HUES64 (cell line): ENCODE measurements around the gene OR2A2. TPM values are rescaled to one million over a fixed set of nuclear protein-coding genes. Genes with fewer than 3 reads are reported as not detected.

Experiments used
- H3K27ac ChIP-seq: 2 replicates; pipeline ENCODE4 v1.7.0; 2013; ENCODE audit warnings: low read depth, low read length, inconsistent platforms
- H3K27me3 ChIP-seq: 2 replicates; pipeline ENCODE4 v1.6.1; 2013; ENCODE audit warnings: mild to moderate bottlenecking, low read length; ENCODE audit not compliant: insufficient read depth
- H3K36me3 ChIP-seq: 2 replicates; pipeline ENCODE4 v1.6.1; 2013; ENCODE audit warnings: mild to moderate bottlenecking, low read length; ENCODE audit not compliant: insufficient read depth
- H3K4me1 ChIP-seq: 2 replicates; pipeline ENCODE4 v1.6.1; 2013; ENCODE audit warnings: mild to moderate bottlenecking, low read length, moderate library complexity; ENCODE audit not compliant: insufficient read depth
- H3K4me3 ChIP-seq: 2 replicates; pipeline ENCODE4 v1.5.1; 2013; ENCODE audit warnings: mild to moderate bottlenecking, low read length, moderate library complexity
- H3K9ac ChIP-seq: 2 replicates; pipeline ENCODE4 v1.6.1; 2013; ENCODE audit warnings: mild to moderate bottlenecking, low read depth, low read length
- H3K9me3 ChIP-seq: 2 replicates; pipeline ENCODE4 v1.6.1; 2013; ENCODE audit warnings: low read depth, low read length; ENCODE audit not compliant: insufficient read depth
- WGBS: fragments of 150-250, 120-280 bp; methylation state at CpG from one replicate; pipeline ENCODE4 v1.1.7; 2013; ENCODE audit warnings: missing lambda C conversion rate; 5-methylcytosine and 5-hydroxymethylcytosine counted together
- polyA plus RNA-seq, 2 experiments: library from polyadenylated mRNA; stranded (reverse); fragments of 50-300 nt; gene quantifications; one replicate each; pipeline ENCODE4 v1.2.3, GENCODE V29; 2013

The OR2A2 gene
- polyA plus RNA-seq (2013, experiment 1 of 2): not detected
- polyA plus RNA-seq (2013, experiment 2 of 2): not detected

GRCh38 chr7:144109283-144109682 is at the start of gene OR2A2:
OR2A2 (plus strand) TSS chr7:144109583; CDS start chr7:144109583, 0 bp downstream.
- Histone ChIP-seq H3K27me3 (no peaks in the 10 kb centered on the region), H3K4me3 (no peak within 1 kb of the TSS), H3K27ac (no peak within 1 kb of the TSS), H3K36me3 (no peaks in the 10 kb centered on the region), H3K9me3 (no peaks in the 10 kb centered on the region), H3K4me1 (no peaks in the 10 kb centered on the region), H3K9ac (no peak within 1 kb of the TSS)
- whole genome bisulfite sequencing: 88% methylated on average over 1 of the region's 2 CpGs

- 69% methylated on average over 3 of the region's 3 CpGs for WGBS
- no peaks in the 10 kb centered on the region for H3K4me1 ChIP-seq
- H3K36me3 ChIP-seq: no peaks in the 10 kb centered on the region
- no peak overlapping the region for H3K27ac ChIP-seq
- H3K27me3 ChIP-seq: no peaks in the 10 kb centered on the region
- no peak overlapping the region for H3K4me3 ChIP-seq
- H3K9ac ChIP-seq: no peak overlapping the region
- 0 out of 2 replicates have a peak, but pooled peaks cover 4% of the 10 kb centered on the region for H3K9me3 ChIP-seq
Measured at GRCh38 chr7:144063710-144064109, 45.7 kb upstream of the OR2A2 start.

- H3K4me1 ChIP-seq: no peaks in the 10 kb centered on the region
- no peaks in the 10 kb centered on the region for H3K9me3 ChIP-seq
- H3K36me3 ChIP-seq: no peaks in the 10 kb centered on the region
- H3K27me3 ChIP-seq: no peaks in the 10 kb centered on the region
- no peak within 1 kb of the TSS for H3K9ac ChIP-seq
- H3K4me3 ChIP-seq: no peak within 1 kb of the TSS
- no peak within 1 kb of the TSS for H3K27ac ChIP-seq
- 86% methylated on average over 1 of the region's 1 CpG for WGBS
Measured at GRCh38 chr7:144069511-144069910, 39.9 kb upstream of the OR2A2 start, which contains the start of gene OR2A25. OR2A25 (plus strand) TSS chr7:144069811; CDS start chr7:144074220, 4,409 bp downstream.

- Histone ChIP-seq H3K27ac (no peak overlapping the region), H3K27me3 (no peaks in the 10 kb centered on the region), H3K9me3 (no peaks in the 10 kb centered on the region), H3K4me3 (no peak overlapping the region), H3K9ac (no peak overlapping the region), H3K36me3 (no peaks in the 10 kb centered on the region), H3K4me1 (no peaks in the 10 kb centered on the region)
- WGBS: 81% methylated on average over 2 of the region's 2 CpGs
Measured at GRCh38 chr7:144069953-144070352, 39.4 kb upstream of the OR2A2 start.

GRCh38 chr7:144074374-144074773 is 35.0 kb upstream of the OR2A2 start:
- Histone ChIP-seq H3K9me3 (no peaks in the 10 kb centered on the region), H3K27me3 (no peaks in the 10 kb centered on the region), H3K27ac (no peak overlapping the region), H3K36me3 (no peaks in the 10 kb centered on the region), H3K9ac (no peak overlapping the region), H3K4me1 (no peaks in the 10 kb centered on the region), H3K4me3 (no peak overlapping the region)
- 93% methylated on average over 8 of the region's 8 CpGs for WGBS

- Histone ChIP-seq H3K9me3 (peaks cover 4% of the 10 kb centered on the region; the same call in 1 of the 2 replicates), H3K4me3 (no peak within 1 kb of the TSS), H3K27me3 (no peaks in the 10 kb centered on the region), H3K27ac (no peak within 1 kb of the TSS), H3K9ac (no peak within 1 kb of the TSS), H3K4me1 (no peaks in the 10 kb centered on the region), H3K36me3 (no peaks in the 10 kb centered on the region)
- 93% methylated on average over 2 of the region's 2 CpGs for WGBS
Measured at GRCh38 chr7:144085978-144086377, 23.4 kb upstream of the OR2A2 start, which contains the start of gene OR2A12. OR2A12 (plus strand) TSS chr7:144086278; CDS start chr7:144095108, 8,830 bp downstream.

- Histone ChIP-seq H3K27me3 (no peaks in the 10 kb centered on the region), H3K4me3 (no peak overlapping the region), H3K36me3 (no peaks in the 10 kb centered on the region), H3K4me1 (no peaks in the 10 kb centered on the region), H3K9ac (no peak overlapping the region), H3K9me3 (peaks cover 4% of the 10 kb centered on the region; the same call in 1 of the 2 replicates), H3K27ac (no peak overlapping the region)
- 80% methylated on average over 4 of the region's 4 CpGs for WGBS
Measured at GRCh38 chr7:144086730-144087129, 22.7 kb upstream of the OR2A2 start.

GRCh38 chr7:144087230-144087629 is 22.2 kb upstream of the OR2A2 start:
- no peaks in the 10 kb centered on the region for H3K4me1 ChIP-seq
- WGBS: 100% methylated on average over 1 of the region's 1 CpG
- H3K27me3 ChIP-seq: no peaks in the 10 kb centered on the region
- no peak overlapping the region for H3K9ac ChIP-seq
- no peaks in the 10 kb centered on the region for H3K36me3 ChIP-seq
- H3K4me3 ChIP-seq: no peak overlapping the region
- no peak overlapping the region for H3K27ac ChIP-seq
- H3K9me3 ChIP-seq: peaks cover 4% of the 10 kb centered on the region; the same call in 1 of the 2 replicates

- 82% methylated on average over 2 of the region's 3 CpGs for WGBS
- Histone ChIP-seq H3K4me3 (no peak overlapping the region), H3K27me3 (no peaks in the 10 kb centered on the region), H3K36me3 (no peaks in the 10 kb centered on the region), H3K4me1 (no peaks in the 10 kb centered on the region), H3K27ac (no peak overlapping the region), H3K9me3 (peaks cover 4% of the 10 kb centered on the region; the same call in 1 of the 2 replicates), H3K9ac (no peak overlapping the region)
Measured at GRCh38 chr7:144090667-144091066, 18.7 kb upstream of the OR2A2 start.

GRCh38 chr7:144098776-144099175 is 10.6 kb upstream of the OR2A2 start:
- Histone ChIP-seq H3K9ac (no peak overlapping the region), H3K4me1 (no peaks in the 10 kb centered on the region), H3K36me3 (no peaks in the 10 kb centered on the region), H3K27me3 (no peaks in the 10 kb centered on the region), H3K27ac (no peak overlapping the region), H3K4me3 (no peak overlapping the region), H3K9me3 (no peaks in the 10 kb centered on the region)

- no peak overlapping the region for H3K4me3 ChIP-seq
- H3K9me3 ChIP-seq: no peaks in the 10 kb centered on the region
- H3K9ac ChIP-seq: no peak overlapping the region
- no peaks in the 10 kb centered on the region for H3K4me1 ChIP-seq
- 89% methylated on average over 2 of the region's 3 CpGs for WGBS
- H3K27me3 ChIP-seq: no peaks in the 10 kb centered on the region
- no peak overlapping the region for H3K27ac ChIP-seq
- H3K36me3 ChIP-seq: no peaks in the 10 kb centered on the region
Measured at GRCh38 chr7:144100607-144101006, 8.8 kb upstream of the OR2A2 start.

GRCh38 chr7:144102041-144102440 is 7.3 kb upstream of the OR2A2 start:
- H3K4me1 ChIP-seq: no peaks in the 10 kb centered on the region
- H3K4me3 ChIP-seq: no peak overlapping the region
- no peak overlapping the region for H3K27ac ChIP-seq
- no peak overlapping the region for H3K9ac ChIP-seq
- no peaks in the 10 kb centered on the region for H3K36me3 ChIP-seq
- H3K27me3 ChIP-seq: no peaks in the 10 kb centered on the region
- no peaks in the 10 kb centered on the region for H3K9me3 ChIP-seq
